ENCODE results near the gene TTC36.
"Not testable (repeated sequence)": the region's sequence is repeated elsewhere in the genome, so short reads cannot be mapped to it uniquely, and the experiment has no call there.

The TTC36 gene

GRCh38 chr11:118565051-118565450, 37.8 kb downstream of the TTC36 start:
- H3K4me3 ChIP-seq (ENCODE audit: low read length): no peak overlapping the region
- TF ChIP-seq, protein P1, sequence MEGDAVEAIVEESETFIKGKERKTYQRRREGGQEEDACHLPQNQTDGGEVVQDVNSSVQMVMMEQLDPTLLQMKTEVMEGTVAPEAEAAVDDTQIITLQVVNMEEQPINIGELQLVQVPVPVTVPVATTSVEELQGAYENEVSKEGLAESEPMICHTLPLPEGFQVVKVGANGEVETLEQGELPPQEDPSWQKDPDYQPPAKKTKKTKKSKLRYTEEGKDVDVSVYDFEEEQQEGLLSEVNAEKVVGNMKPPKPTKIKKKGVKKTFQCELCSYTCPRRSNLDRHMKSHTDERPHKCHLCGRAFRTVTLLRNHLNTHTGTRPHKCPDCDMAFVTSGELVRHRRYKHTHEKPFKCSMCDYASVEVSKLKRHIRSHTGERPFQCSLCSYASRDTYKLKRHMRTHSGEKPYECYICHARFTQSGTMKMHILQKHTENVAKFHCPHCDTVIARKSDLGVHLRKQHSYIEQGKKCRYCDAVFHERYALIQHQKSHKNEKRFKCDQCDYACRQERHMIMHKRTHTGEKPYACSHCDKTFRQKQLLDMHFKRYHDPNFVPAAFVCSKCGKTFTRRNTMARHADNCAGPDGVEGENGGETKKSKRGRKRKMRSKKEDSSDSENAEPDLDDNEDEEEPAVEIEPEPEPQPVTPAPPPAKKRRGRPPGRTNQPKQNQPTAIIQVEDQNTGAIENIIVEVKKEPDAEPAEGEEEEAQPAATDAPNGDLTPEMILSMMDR (conservative IDR thresholded peaks at IDR 0.05; ENCODE audit: low read depth, low read length): no peak
- no peak for DNase-seq (ENCODE audit: low read depth)

DNA sequence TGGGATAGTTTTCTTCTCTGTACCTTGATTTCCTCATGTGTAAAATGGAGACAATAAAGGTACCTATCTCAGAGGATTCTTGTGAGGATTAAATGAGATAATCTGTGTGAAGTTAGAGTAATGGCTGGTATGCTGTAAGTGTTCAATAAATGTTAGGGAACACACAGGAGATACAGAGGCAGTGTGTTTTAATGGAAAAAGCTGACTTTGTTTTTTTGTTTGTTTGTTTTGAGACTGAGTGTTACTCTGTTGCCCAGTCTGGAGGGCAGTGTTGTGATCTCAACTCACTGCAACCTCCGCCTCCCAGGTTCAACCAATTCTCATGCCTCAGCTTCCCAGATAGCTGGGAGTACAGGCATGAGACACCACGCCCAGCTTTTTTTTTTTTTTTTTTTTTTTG, 42.4 kb downstream of the TTC36 start:
- H3K4me3 ChIP-seq (ENCODE audit: low read length): no peak overlapping the region
- DNase-seq (ENCODE audit: low read depth): no peak
- TF ChIP-seq, protein P1 (conservative IDR thresholded peaks at IDR 0.05; ENCODE audit: low read depth, low read length): no peak

DNA sequence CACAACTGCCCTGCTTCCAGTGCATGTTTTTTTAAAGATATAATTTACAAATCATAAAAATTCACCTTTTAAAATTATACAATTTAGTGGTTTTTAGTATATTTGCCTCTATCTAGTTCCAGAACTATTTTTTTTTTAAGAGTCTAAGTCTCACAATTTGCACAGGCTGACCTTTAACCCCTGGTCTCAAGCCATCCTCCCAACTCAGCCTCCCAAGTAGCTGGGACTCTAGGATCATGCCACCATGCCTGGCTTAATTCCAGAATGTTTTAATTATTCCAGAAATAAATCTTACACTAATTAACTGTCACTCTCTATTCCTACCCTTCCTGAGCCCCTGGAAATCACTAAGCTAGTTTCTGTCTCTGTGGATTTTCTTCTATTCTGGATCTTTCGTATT, 43.5 kb downstream of the TTC36 start:
- TF ChIP-seq, protein P1 (conservative IDR thresholded peaks at IDR 0.05; ENCODE audit: low read depth, low read length): no peak
- H3K4me3 ChIP-seq (ENCODE audit: low read length): no peak overlapping the region
- no peak for DNase-seq (ENCODE audit: low read depth)

- H3K4me3 ChIP-seq (ENCODE audit: low read length): peak overlapping the region; percentile 94
- DNase-seq (ENCODE audit: low read depth): not testable (repeated sequence)
Observed at GRCh38 chr11:118571701-118572060, 44.4 kb downstream of the TTC36 start.

DNA sequence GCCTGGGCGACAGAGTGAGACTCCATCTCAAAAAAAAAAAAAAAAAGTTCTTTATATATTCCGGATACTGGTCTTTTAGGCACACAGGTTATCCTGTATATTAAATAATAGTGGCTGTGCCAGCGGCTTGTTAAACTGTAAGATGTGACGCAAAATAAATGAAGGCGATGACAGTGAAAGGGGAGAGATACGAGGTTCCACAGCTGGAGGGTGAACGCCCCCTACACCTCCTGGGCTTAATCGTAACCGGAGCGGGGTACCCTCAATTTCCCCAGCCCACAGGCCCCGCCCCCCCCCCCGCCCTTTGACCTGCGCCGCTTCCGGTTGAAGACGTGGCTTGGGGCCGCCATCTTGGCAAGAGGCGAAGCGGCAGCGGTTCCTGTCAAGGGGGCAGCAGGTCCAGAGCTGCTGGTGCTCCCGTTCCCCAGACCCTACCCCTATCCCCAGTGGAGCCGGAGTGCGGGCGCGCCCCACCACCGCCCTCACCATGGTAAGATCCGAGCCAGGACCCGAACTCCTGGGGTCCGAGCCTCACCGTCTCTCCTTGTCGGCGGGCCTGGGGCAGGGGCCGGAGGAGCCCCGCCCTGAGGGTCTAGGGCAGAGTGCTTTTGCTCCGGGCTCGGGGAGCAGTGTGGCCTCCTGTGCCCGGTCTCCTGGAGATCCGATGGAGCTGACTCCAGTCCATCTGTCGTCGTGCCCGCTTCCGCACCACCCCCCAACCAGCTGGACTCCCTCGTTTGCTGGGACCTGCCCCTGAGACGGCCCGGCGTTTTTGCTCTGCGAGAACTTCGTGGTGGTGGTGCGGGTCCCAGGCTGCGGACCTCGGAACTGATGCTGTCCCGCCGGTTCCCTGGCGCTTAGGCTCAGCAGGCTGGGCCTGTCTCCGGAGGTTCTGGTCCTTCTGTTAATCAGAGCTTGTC, 45.0 kb downstream of the TTC36 start, which contains the start of gene ARCN1:
TSS of gene ARCN1 (plus strand) at position 349 of the 920 bp plus-strand sequence. CDS start at position 488, 139 bp downstream.
- TF ChIP-seq, protein P1 (conservative IDR thresholded peaks at IDR 0.05; ENCODE audit: low read depth, low read length): no peak
- no peak for DNase-seq (ENCODE audit: low read depth)
- H3K4me3 ChIP-seq (ENCODE audit: low read length): peak within 1 kb of the TSS; percentile 94

- no peak for DNase-seq (ENCODE audit: low read depth)
- H3K4me3 ChIP-seq (ENCODE audit: low read length): peak overlapping the region; percentile 94
- TF ChIP-seq, protein P1 (conservative IDR thresholded peaks at IDR 0.05; ENCODE audit: low read depth, low read length): no peak
Observed at GRCh38 chr11:118572981-118573550, 45.8 kb downstream of the TTC36 start.

DNA sequence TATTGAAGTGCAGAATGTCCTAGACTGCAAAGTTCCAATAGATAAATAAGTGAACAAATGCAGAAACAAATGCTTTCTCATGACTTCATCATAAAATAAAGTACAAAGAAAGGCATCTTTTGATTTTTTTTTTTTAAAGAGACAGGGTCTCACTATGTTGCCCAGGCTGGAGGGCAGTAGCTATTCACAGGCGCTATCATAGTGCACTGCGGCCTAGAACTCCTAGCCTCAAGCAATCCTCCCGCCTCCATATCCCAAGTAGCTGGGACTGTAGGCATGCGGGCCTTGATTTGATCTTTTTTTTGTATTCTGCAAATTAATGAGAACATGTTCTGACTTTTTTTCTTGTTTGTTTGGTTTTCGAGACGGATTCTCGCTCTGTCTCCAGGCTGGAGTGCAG, 47.4 kb downstream of the TTC36 start:
- H3K4me3 ChIP-seq (ENCODE audit: low read length): no peak overlapping the region
- no peak for DNase-seq (ENCODE audit: low read depth)
- TF ChIP-seq, protein P1 (conservative IDR thresholded peaks at IDR 0.05; ENCODE audit: low read depth, low read length): no peak

DNA sequence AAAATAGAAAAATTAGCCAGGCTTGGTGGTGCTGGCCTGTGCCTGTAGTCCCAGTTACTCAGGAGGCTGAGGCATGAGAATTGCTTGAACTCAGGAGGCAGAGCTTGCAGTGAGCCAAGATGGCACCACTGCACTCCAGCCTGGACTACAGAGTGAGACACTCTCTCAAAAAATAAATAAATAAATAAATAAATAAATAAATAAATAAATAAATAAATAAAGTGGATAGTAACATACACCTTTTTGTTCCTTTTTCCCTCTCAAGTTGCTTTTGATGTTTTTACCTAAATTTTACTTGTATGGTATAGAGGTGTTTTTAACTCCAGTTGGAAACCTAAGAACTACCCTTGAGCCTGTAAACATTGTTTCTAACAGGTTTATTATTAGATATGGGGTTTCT, 50.7 kb downstream of the TTC36 start:
- DNase-seq (ENCODE audit: low read depth); H3K4me3 ChIP-seq (ENCODE audit: low read length): not testable (repeated sequence)

All from retinal pigment epithelial cell (primary cell).